Measurements from ENCODE around the gene XPO6.

GRCh38 chr16:28156056-28156680 is 55.6 kb downstream of the XPO6 start:
- TF ChIP-seq, protein P1, sequence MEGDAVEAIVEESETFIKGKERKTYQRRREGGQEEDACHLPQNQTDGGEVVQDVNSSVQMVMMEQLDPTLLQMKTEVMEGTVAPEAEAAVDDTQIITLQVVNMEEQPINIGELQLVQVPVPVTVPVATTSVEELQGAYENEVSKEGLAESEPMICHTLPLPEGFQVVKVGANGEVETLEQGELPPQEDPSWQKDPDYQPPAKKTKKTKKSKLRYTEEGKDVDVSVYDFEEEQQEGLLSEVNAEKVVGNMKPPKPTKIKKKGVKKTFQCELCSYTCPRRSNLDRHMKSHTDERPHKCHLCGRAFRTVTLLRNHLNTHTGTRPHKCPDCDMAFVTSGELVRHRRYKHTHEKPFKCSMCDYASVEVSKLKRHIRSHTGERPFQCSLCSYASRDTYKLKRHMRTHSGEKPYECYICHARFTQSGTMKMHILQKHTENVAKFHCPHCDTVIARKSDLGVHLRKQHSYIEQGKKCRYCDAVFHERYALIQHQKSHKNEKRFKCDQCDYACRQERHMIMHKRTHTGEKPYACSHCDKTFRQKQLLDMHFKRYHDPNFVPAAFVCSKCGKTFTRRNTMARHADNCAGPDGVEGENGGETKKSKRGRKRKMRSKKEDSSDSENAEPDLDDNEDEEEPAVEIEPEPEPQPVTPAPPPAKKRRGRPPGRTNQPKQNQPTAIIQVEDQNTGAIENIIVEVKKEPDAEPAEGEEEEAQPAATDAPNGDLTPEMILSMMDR (IDR thresholded peaks at IDR 0.05) = no peak
- TF ChIP-seq RXRA (IDR thresholded peaks at IDR 0.05; ENCODE audit: borderline replicate concordance, low read depth) = no peak
- no peak for TF ChIP-seq REST (IDR thresholded peaks at IDR 0.05; ENCODE audit: low read depth, low read length)
- TF ChIP-seq TAF1 (IDR thresholded peaks at IDR 0.05; ENCODE audit: borderline replicate concordance, low read depth, low read length) = no peak
- TF ChIP-seq ZBTB33 (IDR thresholded peaks at IDR 0.05; ENCODE audit: borderline replicate concordance, low read depth) = no peak
- no peak for TF ChIP-seq USF2 (IDR thresholded peaks at IDR 0.05; ENCODE audit: borderline replicate concordance, low read depth, low read length)
- no peak for TF ChIP-seq POLR2AphosphoS5 (IDR thresholded peaks at IDR 0.05; ENCODE audit: low read depth, low read length)
- no peak for TF ChIP-seq RAD21 (IDR thresholded peaks at IDR 0.05; ENCODE audit: low read length)
- no peak for TF ChIP-seq EZH2phosphoT487 (IDR thresholded peaks at IDR 0.05; ENCODE audit: borderline replicate concordance, low read depth)
